ENCODE measurements around the gene SLC35G3.
"Not testable (repeated sequence)": the region's sequence is repeated elsewhere in the genome, so short reads cannot be mapped to it uniquely, and the experiment has no call there.

The SLC35G3 gene

DNA sequence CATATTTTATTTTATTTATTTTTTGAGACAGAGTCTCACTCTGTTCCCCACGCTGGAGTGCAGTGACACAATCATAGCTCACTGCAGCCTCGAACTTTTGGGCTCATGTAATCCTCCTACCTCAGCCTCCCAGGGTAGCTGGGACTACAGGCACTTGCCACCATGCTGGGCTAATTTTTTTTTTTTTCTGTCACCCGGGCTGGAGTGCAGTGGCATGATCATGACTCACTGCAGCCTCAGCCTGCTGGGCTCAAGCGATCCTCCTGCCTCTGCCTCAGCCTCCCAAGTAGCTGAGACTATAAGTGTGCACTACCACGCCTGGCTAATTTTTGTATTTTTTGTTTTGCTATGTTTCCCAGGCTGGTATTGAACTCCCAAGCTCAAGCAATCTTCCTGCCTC is 29.5 kb downstream of the SLC35G3 start:
- DNase-seq (ENCODE audit: low spot score) = no peak

DNA sequence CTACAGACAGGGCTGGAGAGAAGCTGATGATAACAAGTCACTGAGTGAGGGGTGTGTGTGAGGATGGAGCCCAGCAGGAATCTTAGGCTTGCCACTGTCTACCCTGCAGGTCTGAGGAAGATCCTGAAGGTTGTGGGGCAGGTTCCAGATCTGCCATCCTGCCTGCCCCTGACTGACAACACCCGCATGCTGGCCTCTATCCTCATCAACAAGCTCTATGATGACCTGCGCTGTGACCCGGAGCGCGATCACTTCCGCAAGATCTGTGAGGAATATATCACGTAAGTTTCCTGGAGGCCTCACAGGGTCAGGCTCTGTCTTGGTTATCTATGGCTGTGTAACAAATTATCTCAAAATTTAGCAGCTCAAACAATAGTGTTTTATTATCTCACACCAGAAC is 30.3 kb downstream of the SLC35G3 start:
- DNase-seq (ENCODE audit: low spot score) = no peak

DNA sequence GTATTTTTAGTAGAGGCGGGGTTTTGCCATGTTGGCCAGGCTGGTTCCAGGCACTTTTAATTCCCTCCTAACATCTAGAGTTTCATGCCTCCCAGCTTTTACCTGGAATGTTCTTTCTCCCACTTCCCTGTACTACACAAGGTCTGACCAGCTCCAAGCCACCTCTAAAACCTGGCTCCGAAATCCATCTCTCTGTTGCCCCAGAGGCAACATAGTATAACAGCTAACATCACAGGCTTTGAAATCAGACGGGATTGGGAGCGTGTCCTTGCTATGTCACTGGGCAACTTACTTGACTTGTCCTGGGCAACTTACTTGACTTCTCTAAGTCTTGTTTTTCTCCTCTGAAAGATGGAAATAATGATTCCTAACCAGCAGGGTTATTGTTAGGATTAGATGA is 31.4 kb downstream of the SLC35G3 start:
- no peak for DNase-seq (ENCODE audit: low spot score)

DNA sequence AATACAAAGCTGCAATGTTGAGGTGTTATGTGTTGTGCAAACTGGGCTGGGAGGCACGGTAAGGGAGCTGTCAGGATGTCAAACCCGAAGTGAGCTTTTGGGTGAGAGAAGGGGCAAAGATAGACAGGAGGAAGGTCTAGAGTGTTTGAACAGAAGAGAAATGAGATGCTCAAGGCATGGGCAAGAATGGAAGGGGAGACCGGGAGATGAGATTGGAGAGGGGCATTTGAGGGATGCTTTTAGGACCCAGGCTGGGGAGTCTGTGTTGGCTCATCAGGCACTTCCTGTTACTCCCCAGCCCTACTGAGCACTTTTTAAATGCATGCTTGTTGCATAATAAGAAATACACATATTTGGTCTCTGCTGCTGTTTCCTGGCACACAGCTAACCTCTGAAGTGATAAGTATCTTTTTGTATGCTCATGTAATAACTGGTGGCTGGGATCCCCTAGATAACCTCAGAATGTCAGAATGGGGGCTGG is 32.9 kb downstream of the SLC35G3 start:
- DNase-seq (ENCODE audit: low spot score) = no peak

DNA sequence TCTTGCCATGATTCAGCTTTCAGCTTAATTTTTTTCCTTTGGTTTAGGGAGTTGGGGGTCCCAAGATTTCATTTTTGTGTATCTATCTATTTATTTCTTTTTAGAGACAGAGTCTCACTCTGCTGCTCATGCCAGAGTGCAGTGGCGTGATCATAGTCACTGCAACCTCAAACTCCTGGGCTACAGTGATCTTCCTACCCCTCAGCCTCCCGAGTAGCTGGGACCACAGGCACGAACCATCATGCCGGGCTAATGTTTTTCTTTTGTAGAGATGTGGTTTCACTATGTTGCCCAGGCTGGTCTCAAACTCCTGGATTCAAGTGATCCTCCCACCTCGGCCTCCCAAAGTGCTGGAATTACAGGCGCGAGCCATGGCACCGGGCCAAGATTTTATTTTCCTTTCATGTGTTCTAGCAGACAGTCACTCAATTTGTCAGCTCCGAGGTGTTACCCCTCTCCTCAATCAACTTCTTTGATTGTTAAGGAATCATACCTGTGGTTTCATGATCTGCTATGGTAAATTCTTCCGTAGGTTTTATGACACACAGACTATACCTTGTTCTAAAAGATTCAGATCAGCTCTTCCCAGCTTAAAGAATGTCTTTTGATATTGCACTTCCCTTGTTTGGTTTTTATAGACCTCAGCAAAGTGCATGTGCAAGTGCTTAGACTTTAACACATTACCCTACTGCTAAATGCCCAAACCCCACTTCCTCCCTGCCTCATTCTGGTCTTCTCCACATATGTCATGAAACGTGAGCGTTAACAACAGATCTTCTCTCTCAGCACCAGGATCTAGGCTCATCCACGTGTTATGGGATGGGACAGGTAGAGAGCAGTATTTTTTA is 33.6 kb downstream of the SLC35G3 start:
- no peak for DNase-seq (ENCODE audit: low spot score)

DNA sequence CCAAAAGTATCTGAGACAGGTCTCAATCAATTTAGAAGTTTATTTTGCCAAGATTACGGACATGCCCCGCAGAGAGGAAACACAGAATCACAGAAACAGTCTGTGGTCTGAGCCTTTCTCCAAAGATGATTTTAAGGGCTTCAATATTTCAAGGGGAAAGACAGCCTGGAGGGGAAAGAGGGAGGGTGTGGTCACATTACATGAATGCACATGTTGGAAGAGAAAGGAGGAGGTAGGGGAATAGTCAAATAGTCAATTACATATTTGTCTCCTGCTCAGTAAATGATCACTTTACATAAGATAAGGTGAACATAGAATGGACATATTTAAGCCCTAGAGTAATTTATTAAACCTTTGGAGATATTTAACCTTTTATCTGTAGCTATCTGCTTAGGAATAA is 34.3 kb downstream of the SLC35G3 start:
- no peak for DNase-seq (ENCODE audit: low spot score)

DNA sequence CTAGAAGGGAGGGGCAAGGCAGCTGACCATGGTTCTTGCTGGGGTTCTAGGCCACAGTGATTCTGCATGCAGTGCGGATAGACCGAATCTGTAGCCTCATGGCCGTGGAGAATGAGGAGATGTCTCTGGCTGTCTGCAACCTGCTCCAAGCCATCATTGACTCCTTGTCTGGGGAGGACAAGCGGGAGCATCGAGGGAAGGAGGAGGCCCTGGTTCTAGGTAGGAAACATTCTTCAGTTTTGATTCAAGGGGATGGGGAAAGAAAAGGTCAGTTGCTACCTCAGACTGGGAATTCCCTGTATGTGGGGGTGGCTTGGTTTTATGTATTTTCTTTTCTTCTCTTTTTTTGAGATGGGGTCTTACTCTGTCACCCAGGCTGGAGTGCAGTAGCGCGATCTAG is 38.9 kb downstream of the SLC35G3 start:
- no peak for DNase-seq (ENCODE audit: low spot score)

DNA sequence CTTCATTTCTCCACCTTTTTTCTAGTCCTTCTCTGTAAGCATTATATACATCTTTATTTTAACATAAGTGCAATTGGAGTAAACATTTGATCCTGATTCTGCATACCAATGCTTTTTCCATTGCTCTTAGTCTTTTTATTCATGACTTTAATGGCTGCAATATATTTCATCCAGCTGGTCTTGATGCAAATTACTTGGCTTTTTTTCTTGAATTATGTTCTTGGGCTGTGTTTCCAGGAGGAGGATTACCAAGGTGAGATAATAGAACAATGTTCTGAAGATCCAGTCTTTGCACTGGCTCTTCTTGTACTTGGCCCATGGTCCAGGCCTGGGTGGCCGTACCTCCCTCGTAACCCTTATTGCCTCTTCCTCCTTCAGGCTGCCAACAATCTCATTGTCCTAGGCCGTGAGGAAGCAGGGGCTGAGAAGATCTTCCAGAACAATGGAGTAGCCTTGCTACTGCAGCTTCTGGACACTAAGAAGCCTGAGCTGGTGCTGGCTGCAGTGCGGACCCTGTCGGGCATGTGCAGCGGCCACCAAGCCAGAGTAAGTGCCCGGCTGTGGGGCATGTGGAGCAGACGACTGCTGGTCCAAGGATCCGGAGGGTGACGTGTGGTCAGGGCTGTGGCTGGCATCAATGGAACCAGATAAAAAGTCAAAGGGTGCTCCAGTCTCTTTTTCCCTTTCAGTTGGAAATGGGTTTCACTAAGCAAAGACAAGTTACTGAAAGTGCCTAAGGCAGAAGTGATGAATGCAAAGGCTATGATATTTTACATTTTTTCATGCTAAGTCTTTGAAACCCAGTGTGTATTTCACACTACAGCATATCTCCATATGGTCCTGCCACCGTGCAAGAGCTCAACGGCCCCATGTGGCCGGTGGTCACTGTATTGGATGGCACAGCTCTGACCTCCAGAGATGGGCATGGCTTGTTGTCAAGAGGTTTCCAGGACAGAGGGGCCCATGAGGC is 39.7 kb downstream of the SLC35G3 start:
- DNase-seq (ENCODE audit: low spot score) = no peak

DNA sequence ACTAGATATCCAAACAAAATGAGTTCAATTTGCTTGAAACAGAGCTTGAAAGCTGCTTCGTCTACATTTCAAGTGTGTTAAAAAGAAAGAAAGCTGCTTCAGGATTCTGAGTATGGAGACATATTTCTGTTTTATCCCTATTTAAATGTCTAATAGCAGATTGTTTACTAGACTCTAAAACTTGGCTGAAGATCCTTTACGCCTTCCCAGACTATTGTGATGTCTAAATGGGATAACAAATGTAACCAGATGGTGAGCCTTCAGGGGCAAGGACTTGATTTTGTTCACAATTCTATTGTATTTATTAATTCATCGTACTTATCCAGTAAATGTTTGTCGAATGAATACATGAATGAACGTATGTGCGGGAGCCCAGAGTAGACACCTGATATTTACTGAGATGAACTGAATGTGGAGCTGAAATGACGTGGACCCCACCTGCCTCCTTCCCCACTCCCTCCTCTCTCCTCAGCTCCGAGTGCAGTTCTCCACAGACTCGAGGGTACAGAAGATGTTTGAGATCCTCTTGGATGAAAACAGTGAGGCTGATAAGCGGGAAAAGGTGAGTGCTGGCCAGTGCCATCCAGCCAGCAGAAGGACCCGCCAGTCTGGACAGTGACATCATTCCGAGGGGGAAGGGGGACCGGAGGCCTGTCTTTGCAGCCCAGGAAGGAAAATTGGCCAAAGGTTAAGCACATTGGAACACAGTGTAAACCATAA is 41.6 kb downstream of the SLC35G3 start:
- no peak for DNase-seq (ENCODE audit: low spot score)

DNA sequence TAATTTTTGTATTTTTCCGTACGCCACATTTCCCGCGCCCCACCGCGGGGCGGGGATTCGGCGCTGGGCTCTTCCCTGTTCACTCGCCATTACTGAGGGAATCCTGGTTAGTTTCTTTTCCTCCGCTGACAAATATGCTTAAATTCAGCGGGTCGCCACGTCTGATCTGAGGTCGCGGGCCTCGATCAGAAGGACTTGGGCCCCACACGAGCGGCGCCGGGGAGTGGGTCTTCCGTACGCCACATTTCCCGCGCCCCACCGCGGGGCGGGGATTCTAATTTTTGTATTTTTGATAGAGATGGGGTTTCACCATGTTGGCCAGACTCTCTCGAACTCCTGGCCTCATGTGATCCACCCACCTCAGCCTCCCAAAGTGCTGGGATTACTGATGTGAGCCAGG is 43.1 kb downstream of the SLC35G3 start:
- DNase-seq (ENCODE audit: low spot score) = not testable (repeated sequence)

DNA sequence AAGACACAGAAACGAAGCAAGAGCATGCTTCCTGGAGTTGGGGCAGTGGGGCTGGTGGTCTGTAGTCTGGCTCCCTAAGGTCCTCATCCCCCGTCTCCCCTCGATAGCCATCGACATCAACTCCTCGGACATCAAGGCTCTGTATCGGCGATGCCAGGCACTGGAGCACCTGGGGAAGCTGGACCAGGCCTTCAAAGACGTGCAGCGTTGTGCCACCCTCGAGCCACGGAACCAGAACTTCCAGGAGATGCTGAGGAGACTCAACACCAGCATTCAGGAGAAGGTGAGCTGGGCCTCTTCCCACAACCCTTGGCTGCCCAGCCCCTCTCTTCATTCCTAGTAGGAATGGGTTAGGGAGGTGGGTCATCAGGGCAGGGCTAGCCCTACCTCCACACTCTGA is 44.3 kb downstream of the SLC35G3 start:
- no peak for DNase-seq (ENCODE audit: low spot score)

DNA sequence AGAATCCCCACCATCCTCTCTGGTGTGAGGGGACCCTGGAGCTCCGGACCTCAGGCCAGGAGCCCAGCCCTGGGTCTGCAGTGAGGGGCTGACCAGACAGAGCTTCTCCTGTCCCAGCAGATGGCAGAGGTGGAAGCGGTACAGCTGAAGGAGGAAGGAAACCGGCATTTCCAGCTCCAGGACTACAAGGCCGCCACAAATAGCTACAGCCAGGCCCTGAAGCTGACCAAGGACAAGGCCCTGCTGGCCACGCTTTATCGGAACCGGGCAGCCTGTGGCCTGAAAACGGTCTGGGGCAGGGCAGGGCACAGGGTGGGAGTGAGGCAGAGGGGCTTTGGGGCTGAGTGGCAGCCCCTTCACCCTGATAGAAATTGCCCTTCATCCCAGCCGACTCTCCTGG is 46.0 kb downstream of the SLC35G3 start:
- no peak for DNase-seq (ENCODE audit: low spot score)

DNA sequence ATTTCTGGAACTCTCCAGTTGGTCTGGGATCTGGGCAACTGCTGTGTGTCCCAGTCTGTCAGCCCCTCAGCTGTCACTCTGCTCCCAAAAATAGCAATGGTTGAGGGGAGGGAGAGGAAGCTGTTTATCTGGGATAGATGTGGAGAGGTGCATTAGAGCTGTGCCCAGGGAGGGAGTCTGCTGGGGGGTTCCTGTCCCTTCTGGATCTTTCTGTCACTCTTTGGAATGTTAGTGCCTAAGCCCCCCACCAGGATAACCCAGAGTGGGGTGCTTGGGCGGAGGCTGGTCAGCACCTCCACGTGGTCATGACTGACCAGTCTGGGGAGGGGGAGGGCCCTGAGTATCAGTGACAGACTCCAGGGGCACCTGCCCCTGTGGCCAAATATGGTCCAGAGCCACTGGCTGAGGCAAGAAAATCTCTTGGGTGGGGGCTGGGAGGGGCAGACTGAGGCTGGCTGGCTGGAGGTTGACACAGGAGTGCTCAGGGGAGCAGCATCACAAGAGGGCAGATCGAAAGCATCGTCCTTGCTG is 46.8 kb downstream of the SLC35G3 start, which contains the start of gene UNC45B:
UNC45B (plus strand) TSS at position 443 of the 531 bp plus-strand sequence. CDS start 447 bp downstream, outside the sequence.
- DNase-seq (ENCODE audit: low spot score) = no peak

DNA sequence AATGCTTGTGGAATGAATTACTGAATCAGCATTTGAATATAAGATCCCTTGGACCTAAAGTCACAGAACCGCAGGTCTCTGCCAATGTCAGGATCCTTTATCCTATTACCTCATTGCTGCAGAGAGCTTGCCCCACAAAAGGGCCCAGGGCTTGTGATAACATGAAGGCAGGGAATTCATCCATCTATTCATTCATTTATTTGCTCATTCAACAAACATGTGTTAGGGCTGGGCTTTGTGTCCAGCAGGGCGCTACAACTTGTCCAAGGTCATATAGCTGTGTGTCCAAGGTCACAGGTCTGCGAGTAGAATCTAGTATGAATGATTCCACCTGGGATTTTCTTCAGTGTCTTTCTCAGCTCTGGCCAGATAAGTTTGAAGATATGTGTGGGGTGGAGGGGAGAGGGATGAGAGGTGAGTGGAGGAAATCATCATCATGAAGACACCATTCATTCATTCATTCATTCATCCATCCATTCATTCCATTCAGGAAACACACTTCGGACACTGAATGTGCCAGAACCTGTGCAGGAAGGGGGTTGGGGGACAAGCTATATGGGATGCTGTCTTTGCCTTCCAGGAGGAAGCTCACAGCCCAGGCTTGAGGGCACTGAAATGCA is 47.9 kb downstream of the SLC35G3 start:
- no peak for DNase-seq (ENCODE audit: low spot score)

DNA sequence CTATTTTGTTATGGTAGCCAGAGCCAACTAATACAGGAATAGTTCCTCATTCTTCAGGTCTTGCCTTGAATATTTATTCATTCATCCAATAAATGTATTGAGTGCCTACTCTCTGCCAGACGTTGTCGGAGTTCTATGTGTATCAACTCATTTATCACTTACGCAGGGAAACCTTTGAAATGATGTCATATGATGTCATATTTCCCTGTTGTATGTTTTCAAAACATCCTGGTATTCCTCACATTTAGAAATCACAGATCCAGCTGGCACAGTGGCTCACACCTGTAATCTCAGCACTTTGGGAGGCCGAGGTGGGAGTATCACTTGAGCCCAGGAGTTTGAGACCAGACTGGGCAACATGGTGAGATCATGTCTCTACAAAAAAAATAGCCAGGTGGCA is 49.4 kb downstream of the SLC35G3 start:
- DNase-seq (ENCODE audit: low spot score) = no peak

All from RKO (cell line).